ENCODE data around the gene SLC6A5. TPM values are rescaled to one million over a fixed set of nuclear protein-coding genes. Genes with fewer than 3 reads are reported as not detected.
"Not testable (repeated sequence)": the region's sequence is repeated elsewhere in the genome, so short reads cannot be mapped to it uniquely, and the experiment has no call there.

SLC6A5 gene
- polyA plus RNA-seq, 1 of the 3 experiments (the other 2 are of a cell fraction), result not detected

- Histone ChIP-seq H3K79me2 (ENCODE audit: insufficient read depth) (no peaks in the 10 kb centered on the region), H3K36me3 (replicated peaks in 1 of 2; ENCODE audit: control insufficient read depth in 1 of 2, insufficient read depth in 2 of 2, low read length in 1 of 2) (no peaks in the 10 kb centered on the region), H4K20me1 (ENCODE audit: insufficient read depth) (no peaks in the 10 kb centered on the region), H3F3A (replicated peaks; ENCODE audit: insufficient read depth) (no peaks in the 10 kb centered on the region), H3K27ac (ENCODE audit: low read depth in 2 of 2, low read length in 1 of 2) (no peak overlapping the region), H3K9me2 (no peaks in the 10 kb centered on the region), H3K4me2 (no peak overlapping the region), H3K9ac (no peak overlapping the region), H3K4me3 (ENCODE audit: low read depth in 2 of 2, low read length in 1 of 2) (no peak overlapping the region), H3K4me1 (ENCODE audit: control insufficient read depth in 1 of 2, insufficient read depth in 2 of 2, low read depth in 1 of 2, low read length in 1 of 2) (peaks cover 0 to 2% of the 10 kb centered on the region in 2 experiments; a peak in 1 of 4 replicates), H3K9me3 (no peaks in the 10 kb centered on the region), H2AFZ (ENCODE audit: low read depth) (no peak overlapping the region), H3K27me3 (ENCODE audit: insufficient read depth) (no peaks in the 10 kb centered on the region)
- ChIA-PET CTCF (interaction anchor here (0.8 to 1.3 kb wide), 2 partner anchors 77 to 184 kb away, joined by 3 to 4 read pairs; no protein-coding TSS in a partner anchor), POLR2A (no interaction called here)
- TF ChIP-seq NRF1 (IDR thresholded peaks at IDR 0.05; ENCODE audit: low read depth, low read length) (no peak), FOXM1 (IDR thresholded peaks at IDR 0.05; ENCODE audit: low read depth) (no peak), TCF12 (IDR thresholded peaks at IDR 0.05) (no peak)
- no peak for DNase-seq
Measured at GRCh38 chr11:20563866-20564265, 35.5 kb upstream of the SLC6A5 start.

DNA sequence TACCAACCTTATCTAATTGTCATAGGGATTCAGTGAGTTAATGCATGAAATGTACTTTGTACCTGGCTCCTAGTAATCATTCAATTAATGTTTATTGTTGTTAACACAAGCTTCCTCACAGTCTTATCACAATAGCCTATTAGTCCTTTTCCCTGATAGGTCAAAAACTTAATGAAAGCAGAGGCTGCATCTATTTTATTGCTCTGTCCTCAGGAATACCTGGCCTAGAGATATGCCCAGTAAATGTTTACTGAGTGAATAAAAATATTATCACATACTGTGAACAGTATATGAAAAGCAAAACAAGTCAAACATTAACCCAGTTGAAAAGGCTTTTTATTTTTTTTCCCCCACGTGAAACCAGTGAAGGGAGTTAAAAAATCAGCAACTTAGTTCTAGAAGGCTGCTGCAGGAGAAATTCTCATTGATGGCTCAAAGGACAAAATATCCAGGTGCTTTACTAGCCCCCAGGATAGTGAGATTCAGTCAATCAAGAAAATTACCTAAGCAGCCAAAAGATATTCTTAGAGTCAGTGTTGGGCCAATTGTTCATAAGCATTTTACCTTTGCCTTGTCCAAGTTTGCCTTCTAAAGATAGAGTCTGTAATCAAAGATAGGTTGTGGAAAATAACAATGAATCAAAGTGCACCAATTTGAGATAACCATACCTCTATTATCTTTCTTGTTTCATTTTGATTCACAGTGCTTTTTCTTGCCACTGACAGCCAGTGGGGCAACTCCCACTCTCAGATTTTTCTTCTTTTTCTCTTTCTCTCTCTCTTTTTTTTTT is 34.4 kb upstream of the SLC6A5 start:
- CTCF ChIA-PET, result interaction anchor here (1.3 kb wide), 1 partner anchor 78 kb away, joined by 4 read pairs; no protein-coding TSS in a partner anchor

DNA sequence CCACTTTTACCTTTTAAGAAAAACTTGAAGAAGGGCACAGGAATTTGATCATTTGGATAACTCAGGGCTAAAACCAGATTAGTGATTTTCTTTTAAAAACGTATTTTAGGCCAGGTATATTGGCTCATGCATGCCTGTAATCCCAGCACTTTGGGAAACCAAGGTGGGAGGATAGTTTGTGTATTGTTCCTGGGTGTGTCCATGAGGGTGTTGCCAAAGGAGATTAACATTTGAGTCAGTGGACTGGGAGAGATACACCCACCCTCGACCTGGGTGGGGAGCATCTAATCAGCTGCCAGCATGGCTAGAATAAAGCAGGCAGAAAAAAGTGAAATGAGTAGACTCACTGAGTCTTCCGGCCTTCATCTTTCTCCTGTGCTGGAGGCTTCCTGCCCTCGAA is 33.3 kb upstream of the SLC6A5 start:
- H3K9me3 ChIP-seq; H2AFZ ChIP-seq (ENCODE audit: low read depth); H3K4me2 ChIP-seq; H3K9ac ChIP-seq; H3F3A ChIP-seq (replicated peaks; ENCODE audit: insufficient read depth); H3K36me3 ChIP-seq (replicated peaks in 1 of 2; ENCODE audit: control insufficient read depth in 1 of 2, insufficient read depth in 2 of 2, low read length in 1 of 2); H3K79me2 ChIP-seq (ENCODE audit: insufficient read depth); POLR2A ChIA-PET; H3K27ac ChIP-seq (ENCODE audit: low read depth in 2 of 2, low read length in 1 of 2); H4K20me1 ChIP-seq (ENCODE audit: insufficient read depth); H3K27me3 ChIP-seq (ENCODE audit: insufficient read depth); DNase-seq; H3K4me1 ChIP-seq (ENCODE audit: control insufficient read depth in 1 of 2, insufficient read depth in 2 of 2, low read depth in 1 of 2, low read length in 1 of 2); H3K9me2 ChIP-seq; H3K4me3 ChIP-seq (ENCODE audit: low read depth in 2 of 2, low read length in 1 of 2): not testable (repeated sequence)
- CTCF ChIA-PET, result interaction anchor here (1.6 kb wide), 1 partner anchor 169 kb away, joined by 3 read pairs; no protein-coding TSS in a partner anchor
- 18% methylated on average over 4 of the region's 4 CpGs for WGBS (ENCODE audit: low lambda C conversion rate)

More for the DNA sequence above, 34.4 kb upstream of the SLC6A5 start:
- Histone ChIP-seq H3K4me3 (ENCODE audit: low read depth in 2 of 2, low read length in 1 of 2) (no peak overlapping the region), H3K36me3 (replicated peaks in 1 of 2; ENCODE audit: control insufficient read depth in 1 of 2, insufficient read depth in 2 of 2, low read length in 1 of 2) (no peaks in the 10 kb centered on the region), H4K20me1 (ENCODE audit: insufficient read depth) (no peaks in the 10 kb centered on the region), H3K27me3 (ENCODE audit: insufficient read depth) (no peaks in the 10 kb centered on the region), H3K4me2 (no peak overlapping the region), H3F3A (replicated peaks; ENCODE audit: insufficient read depth) (no peaks in the 10 kb centered on the region), H3K27ac (ENCODE audit: low read depth in 2 of 2, low read length in 1 of 2) (no peak overlapping the region), H2AFZ (ENCODE audit: low read depth) (no peak overlapping the region), H3K9me3 (no peaks in the 10 kb centered on the region), H3K79me2 (ENCODE audit: insufficient read depth) (no peaks in the 10 kb centered on the region), H3K9ac (no peak overlapping the region), H3K4me1 (ENCODE audit: control insufficient read depth in 1 of 2, insufficient read depth in 2 of 2, low read depth in 1 of 2, low read length in 1 of 2) (peaks cover 0 to under 1% of the 10 kb centered on the region in 2 experiments; a peak in 1 of 4 replicates), H3K9me2 (no peaks in the 10 kb centered on the region)
- no peak for TF ChIP-seq MAX (IDR thresholded peaks at IDR 0.05; ENCODE audit: low read depth)
- no peak for TF ChIP-seq EZH2phosphoT487 (IDR thresholded peaks at IDR 0.05; ENCODE audit: borderline replicate concordance, low read depth)
- no peak for TF ChIP-seq SIN3A (IDR thresholded peaks at IDR 0.05; ENCODE audit: borderline replicate concordance, low read depth, low read length)
- no peak for TF ChIP-seq FOXM1 (IDR thresholded peaks at IDR 0.05; ENCODE audit: low read depth)
- TF ChIP-seq RFX5 (IDR thresholded peaks at IDR 0.05; ENCODE audit: low read length), result no peak
- no peak for TF ChIP-seq NRF1 (IDR thresholded peaks at IDR 0.05; ENCODE audit: low read depth, low read length)
- TF ChIP-seq ELF1 (IDR thresholded peaks at IDR 0.05), result no peak
- no peak for TF ChIP-seq FOSL2 (IDR thresholded peaks at IDR 0.05; ENCODE audit: borderline replicate concordance, low read depth)
- TF ChIP-seq TCF12 (IDR thresholded peaks at IDR 0.05), result no peak
- TF ChIP-seq EP300 (IDR thresholded peaks at IDR 0.05; ENCODE audit: borderline replicate concordance in 1 of 2, low read depth in 1 of 2, low read length in 1 of 2), result no peak
- TF ChIP-seq JUND (IDR thresholded peaks at IDR 0.05), result no peak
- TF ChIP-seq NFIC (IDR thresholded peaks at IDR 0.05; ENCODE audit: borderline replicate concordance), result no peak
- TF ChIP-seq MXI1 (IDR thresholded peaks at IDR 0.05; ENCODE audit: low read depth, low read length), result no peak
- no peak for TF ChIP-seq YY1 (IDR thresholded peaks at IDR 0.05; ENCODE audit: low read depth)
- POLR2A ChIA-PET, result no interaction called here
- DNase-seq, result no peak
- WGBS (ENCODE audit: low lambda C conversion rate), result 11% methylated on average over 1 of the region's 1 CpG

All from SK-N-SH (cell line).